LNCaP clone FGC (cell line): ENCODE data around the gene C5orf22.
"Not testable (repeated sequence)": the region's sequence is repeated elsewhere in the genome, so short reads cannot be mapped to it uniquely, and the experiment has no call there.

ENCODE experiments used
- DNase-seq: peaks from one replicate; pipeline ENCODE4 v3.0.0-alpha.2; 2011; ENCODE audit warnings: low read depth
- H3K4me3 ChIP-seq: 2 replicates; pipeline ENCODE4 v1.5.1; 2011; ENCODE audit warnings: mild to moderate bottlenecking, low read depth, low read length, control low read depth
- CTCF ChIP-seq: IDR thresholded peaks from 2 replicates; pipeline ENCODE4 v1.5.1; 2012; ENCODE audit warnings: mild to moderate bottlenecking; ENCODE audit not compliant: control insufficient read depth, insufficient read depth; ENCODE audit errors: extremely low read depth

C5orf22 gene

GRCh38 chr5:31551878-31552277 lies 19.8 kb downstream of the C5orf22 start:
- TF ChIP-seq CTCF: 0 out of 2 replicates have a peak, but pooled peaks have one; percentile 19
- peak; percentile 66 for DNase-seq
- H3K4me3 ChIP-seq: no peak overlapping the region

DNA sequence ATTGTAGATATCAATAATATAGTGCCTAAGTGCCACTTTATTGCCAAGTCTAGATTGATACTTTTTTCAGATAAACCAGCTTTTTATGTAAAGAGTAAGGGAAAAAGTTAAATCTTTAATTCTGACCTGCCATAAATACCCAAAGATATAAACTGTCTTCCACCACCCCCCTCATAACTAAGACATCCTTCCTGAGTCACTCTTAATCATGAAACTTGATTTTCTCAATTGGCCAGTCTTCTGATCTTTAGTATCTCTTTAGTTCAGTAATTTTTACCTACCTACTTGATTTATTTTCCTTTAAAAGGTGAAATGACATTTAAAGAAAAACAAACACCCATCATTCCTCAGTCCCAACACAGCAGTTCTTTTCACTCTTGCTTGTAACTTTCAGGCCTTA lies 21.8 kb downstream of the C5orf22 start:
- no peak overlapping the region for H3K4me3 ChIP-seq
- no peak for TF ChIP-seq CTCF
- DNase-seq: no peak

DNA sequence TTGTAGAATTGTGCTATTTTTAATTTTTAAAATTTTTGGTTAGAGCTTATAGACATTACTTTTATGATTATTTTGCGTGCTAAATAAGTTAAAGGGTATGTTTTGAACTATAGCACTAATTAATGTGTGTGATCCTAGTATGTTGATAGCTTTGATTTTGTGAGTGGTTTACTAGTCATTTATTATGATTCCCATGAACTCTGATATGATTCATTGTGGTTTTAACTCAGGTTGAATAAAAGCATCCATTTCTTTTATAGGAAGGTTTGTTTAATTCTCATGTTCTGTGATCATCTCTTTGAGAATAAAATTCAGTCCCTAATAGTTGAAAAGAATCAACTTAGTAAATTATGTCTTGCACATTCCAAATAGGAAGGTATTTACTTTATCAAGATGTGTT lies 22.5 kb downstream of the C5orf22 start:
- DNase-seq: no peak
- no peak for TF ChIP-seq CTCF
- H3K4me3 ChIP-seq: no peak overlapping the region

DNA sequence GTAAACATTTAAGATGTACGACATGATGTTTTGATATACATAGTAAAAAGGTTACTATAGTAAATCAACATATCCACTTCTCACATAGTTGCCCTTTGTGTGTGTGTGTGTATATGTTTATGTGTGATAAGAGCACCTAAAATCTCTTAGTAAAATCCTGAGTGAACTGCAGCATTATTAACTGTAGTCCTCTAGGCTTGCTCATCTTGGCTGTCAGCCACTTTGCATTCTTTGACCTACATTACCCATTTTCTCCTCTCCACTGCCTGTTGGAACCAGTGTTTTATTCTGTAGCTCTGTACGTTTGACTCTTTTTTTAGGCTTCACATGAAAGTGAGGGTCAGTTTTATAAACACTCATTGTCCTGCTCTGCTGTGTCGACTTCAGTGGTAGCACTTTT lies 24.4 kb downstream of the C5orf22 start:
- no peak overlapping the region for H3K4me3 ChIP-seq
- no peak for TF ChIP-seq CTCF
- no peak for DNase-seq

GRCh38 chr5:31559942-31560341 lies 27.8 kb downstream of the C5orf22 start:
- no peak for TF ChIP-seq CTCF
- DNase-seq: no peak
- H3K4me3 ChIP-seq: no peak overlapping the region

DNA sequence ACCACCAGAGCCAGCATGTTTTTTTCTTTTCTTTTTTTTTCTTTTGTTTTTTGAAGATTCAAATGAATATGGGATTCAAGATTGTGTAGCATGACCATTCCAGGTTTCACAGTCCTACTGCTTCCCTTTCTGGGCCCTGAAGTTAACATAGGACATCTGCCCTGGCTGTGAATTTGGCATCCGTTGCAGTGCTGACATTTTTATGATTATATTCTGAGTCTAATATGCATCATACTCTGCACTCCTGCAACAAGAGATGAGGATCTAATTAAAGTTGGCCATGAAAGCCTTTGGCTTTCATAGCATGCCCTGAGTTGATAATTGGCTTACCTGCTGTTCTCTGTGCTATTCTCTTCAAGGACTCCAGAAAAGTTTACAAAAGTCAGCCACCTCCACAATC lies 29.8 kb downstream of the C5orf22 start:
- no peak for DNase-seq
- no peak overlapping the region for H3K4me3 ChIP-seq
- TF ChIP-seq CTCF: no peak

DNA sequence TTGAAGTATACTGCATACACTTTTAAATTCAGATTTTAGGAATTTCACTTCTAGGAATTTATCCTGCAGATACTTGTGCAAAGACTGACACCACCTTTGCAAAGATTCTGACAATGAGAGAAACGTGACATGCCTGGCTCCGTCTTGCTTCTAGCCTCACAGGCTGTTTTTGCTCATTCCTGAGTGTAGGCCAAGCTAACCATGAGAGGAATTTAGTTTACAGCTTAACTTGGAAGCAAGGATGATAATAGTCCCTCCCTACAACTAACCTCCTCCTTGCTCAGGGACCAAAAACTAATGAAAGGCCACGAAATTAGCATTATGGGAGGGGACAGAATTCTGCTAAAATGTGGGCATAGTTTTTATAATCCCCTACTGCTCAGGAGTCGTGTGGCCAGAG lies 31.1 kb downstream of the C5orf22 start:
- no peak overlapping the region for H3K4me3 ChIP-seq
- TF ChIP-seq CTCF: no peak
- DNase-seq: no peak

DNA sequence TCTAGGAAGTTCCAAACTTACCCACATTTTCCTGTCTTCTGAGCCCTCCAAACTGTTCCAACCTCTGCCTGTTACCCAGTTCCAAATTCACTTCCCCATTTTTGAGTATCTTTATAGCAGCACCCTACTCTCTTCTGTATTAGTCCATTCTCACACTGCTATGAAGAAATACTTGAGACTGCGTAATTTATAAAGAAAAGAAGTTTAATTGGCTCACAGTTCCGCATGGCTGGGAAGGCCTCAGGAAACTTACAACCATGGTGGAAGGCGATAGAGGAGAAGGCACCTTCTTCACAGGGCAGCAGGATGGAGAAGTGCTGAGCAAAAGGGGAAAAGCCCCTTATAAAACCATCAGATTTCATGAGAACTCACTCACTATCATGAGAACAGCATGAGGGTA lies 34.3 kb downstream of the C5orf22 start:
- H3K4me3 ChIP-seq, DNase-seq: not testable (repeated sequence)
